Sigmoid colon (tissue), 7 donors: ENCODE measurements around the gene PPP2R5B. TPM values are rescaled to one million over a fixed set of nuclear protein-coding genes. Genes with fewer than 3 reads are reported as not detected.

Source experiments
- DNase-seq: peaks from one replicate; pipeline ENCODE4 v3.0.0-alpha.2; 2019
- H3K27ac ChIP-seq, 4 donors: fragments of 200-600 bp; sonication (generic); one replicate each; pipeline ENCODE4 v1.5.1; 2016 to 2019; ENCODE audit warnings: mild to moderate bottlenecking in 1 of 4
- H3K27me3 ChIP-seq, 3 donors: fragments of 200-600 bp; sonication (generic); one replicate each; pipeline ENCODE4 v1.5.1; 2019; ENCODE audit warnings: mild to moderate bottlenecking in 1 of 3
- H3K36me3 ChIP-seq, 4 donors: fragments of 200-600 bp; sonication (generic); one replicate each; pipeline ENCODE4 v1.5.1; 2016 to 2019
- H3K4me1 ChIP-seq, 4 donors: fragments of 200-600 bp; sonication (generic); one replicate each; pipeline ENCODE4 v1.5.1; 2017 to 2019
- H3K4me3 ChIP-seq, 4 donors: fragments of 200-600 bp; sonication (generic); one replicate each; pipeline ENCODE4 v1.5.1; 2017 to 2019; ENCODE audit warnings: mild to moderate bottlenecking in 2 of 4, moderate library complexity in 1 of 4
- H3K9me3 ChIP-seq, 4 donors: fragments of 200-600 bp in 3 of 4; sonication (generic) in 3 of 4; one replicate each; pipeline versions ENCODE4 v1.5.1 to v1.6.1; 2013 to 2019
- EP300 ChIP-seq, 4 donors: sonication (generic); formaldehyde crosslinking; IDR thresholded peaks; one replicate each; pipeline ENCODE4 v1.6.1; 2017; ENCODE audit warnings: antibody characterized with exemption in 4 of 4
- POLR2A ChIP-seq, 2 donors: fragments of 450-650 bp; IDR thresholded peaks; one replicate each; pipeline ENCODE4 v1.6.1; 2016; ENCODE audit warnings: antibody characterized with exemption in 2 of 2, mild to moderate bottlenecking in 2 of 2, moderate library complexity in 2 of 2
- POLR2AphosphoS5 ChIP-seq, 4 donors: sonication (generic); formaldehyde crosslinking; IDR thresholded peaks; one replicate each; pipeline ENCODE4 v1.6.1; 2017; ENCODE audit warnings: antibody characterized with exemption in 4 of 4
- WGBS, 2 donors: extraction: QIAGEN DNeasy Blood & Tissue Kit; methylation state at CpG; one replicate each; pipeline ENCODE4 v1.1.7; 2013; 5-methylcytosine and 5-hydroxymethylcytosine counted together
- intact Hi-C: fragments of 100-400 bp; cut with DNase I; formaldehyde crosslinking; loops from one replicate; pipeline ENCODE4 v1.15.1; 2023
- polyA plus RNA-seq, 3 donors: library from polyadenylated mRNA; stranded (reverse); fragments of 200-250 nt; gene quantifications; one replicate each; pipeline ENCODE4 v1.2.3, GENCODE V29; 2013
- total RNA-seq, 4 donors: library from RNA; depleted of rRNA; stranded (reverse); fragments of >200 nt; gene quantifications; one replicate each; pipeline ENCODE4 v1.1.0, GENCODE V29; 2016
- TF ChIP-seq, protein P1 (sequence below), 4 experiments: fragments of 450-650 bp in 3 of 4; fragments of 200-600 bp in 1 of 4; IDR thresholded peaks; one replicate each; pipeline ENCODE4 v1.5.1; 2016 to 2019; ENCODE audit warnings: antibody characterized with exemption in 4 of 4, mild to moderate bottlenecking in 3 of 4, moderate library complexity in 2 of 4
- donor health status: healthy with polysubstance abuse.
- donor health status: Bipolar disorder and iron deficiency.
- donor health status: healthy.

The PPP2R5B gene
- total and polyA plus RNA-seq, 7 donors = 15.6 to 27.3 (median 19.3) TPM

- Histone ChIP-seq H3K9me3 (no peaks in the 10 kb centered on the region), H3K27ac (no peak overlapping the region), H3K4me3 (no peak overlapping the region), H3K4me1 (peaks cover 0 to 5% (median 2%) of the 10 kb centered on the region in 4 donors), H3K27me3 (no peaks in the 10 kb centered on the region), H3K36me3 (peaks cover 0 to 44% (median 16%) of the 10 kb centered on the region in 4 donors)
- 74 to 86% methylated on average over 39 of the region's 39 CpGs for WGBS, 2 donors
- DNase-seq = no peak
- intact Hi-C loops = loop anchor here (1.0 kb wide), 1 partner anchor 48 kb away; no protein-coding TSS in a partner anchor
- TF ChIP-seq, protein P1, sequence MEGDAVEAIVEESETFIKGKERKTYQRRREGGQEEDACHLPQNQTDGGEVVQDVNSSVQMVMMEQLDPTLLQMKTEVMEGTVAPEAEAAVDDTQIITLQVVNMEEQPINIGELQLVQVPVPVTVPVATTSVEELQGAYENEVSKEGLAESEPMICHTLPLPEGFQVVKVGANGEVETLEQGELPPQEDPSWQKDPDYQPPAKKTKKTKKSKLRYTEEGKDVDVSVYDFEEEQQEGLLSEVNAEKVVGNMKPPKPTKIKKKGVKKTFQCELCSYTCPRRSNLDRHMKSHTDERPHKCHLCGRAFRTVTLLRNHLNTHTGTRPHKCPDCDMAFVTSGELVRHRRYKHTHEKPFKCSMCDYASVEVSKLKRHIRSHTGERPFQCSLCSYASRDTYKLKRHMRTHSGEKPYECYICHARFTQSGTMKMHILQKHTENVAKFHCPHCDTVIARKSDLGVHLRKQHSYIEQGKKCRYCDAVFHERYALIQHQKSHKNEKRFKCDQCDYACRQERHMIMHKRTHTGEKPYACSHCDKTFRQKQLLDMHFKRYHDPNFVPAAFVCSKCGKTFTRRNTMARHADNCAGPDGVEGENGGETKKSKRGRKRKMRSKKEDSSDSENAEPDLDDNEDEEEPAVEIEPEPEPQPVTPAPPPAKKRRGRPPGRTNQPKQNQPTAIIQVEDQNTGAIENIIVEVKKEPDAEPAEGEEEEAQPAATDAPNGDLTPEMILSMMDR (IDR thresholded peaks at IDR 0.05) = no peak
- TF ChIP-seq POLR2AphosphoS5 (IDR thresholded peaks at IDR 0.05) (no peak), EP300 (IDR thresholded peaks at IDR 0.05) (no peak), POLR2A (IDR thresholded peaks at IDR 0.05) (no peak)
These were observed 29.6 kb upstream of the PPP2R5B start for GRCh38 chr11:64894812-64895452.

DNA sequence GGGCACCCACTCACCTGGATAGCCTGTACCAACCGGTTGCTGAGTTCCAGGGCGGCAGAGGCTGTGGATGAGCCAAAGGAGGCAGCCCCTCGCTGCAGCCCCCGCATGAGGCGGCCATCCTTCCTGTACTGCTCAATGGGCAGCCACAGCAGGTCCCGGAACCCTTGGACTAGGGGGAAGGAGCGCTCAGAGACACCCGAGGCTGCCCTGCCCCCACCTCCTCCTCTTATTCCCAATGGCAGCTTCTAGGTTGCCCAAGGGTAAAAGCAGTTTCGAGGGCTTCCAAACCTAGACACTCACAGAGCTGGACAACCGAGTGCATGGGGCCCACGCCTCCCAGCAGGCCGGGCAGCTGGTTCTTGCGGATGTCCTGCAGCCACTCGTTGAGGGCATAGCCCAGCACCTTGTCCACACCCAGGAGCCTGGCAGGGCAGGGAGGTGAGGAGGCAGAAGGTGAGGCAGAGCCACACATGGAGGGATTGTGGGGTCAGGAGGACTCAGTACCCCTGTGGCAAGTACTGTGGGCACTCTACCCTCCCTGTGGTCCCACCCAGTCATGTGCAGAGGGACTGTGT is 28.0 kb upstream of the PPP2R5B start:
- Histone ChIP-seq H3K27ac (no peak overlapping the region), H3K27me3 (no peaks in the 10 kb centered on the region), H3K9me3 (no peaks in the 10 kb centered on the region), H3K36me3 (peaks cover 0 to 60% (median 16%) of the 10 kb centered on the region in 4 donors), H3K4me1 (peaks cover 0 to 5% (median 2%) of the 10 kb centered on the region in 4 donors), H3K4me3 (no peak overlapping the region)
- DNase-seq = no peak
- intact Hi-C loops = no loop called here
- TF ChIP-seq EP300 (IDR thresholded peaks at IDR 0.05) = no peak
- TF ChIP-seq, protein P1 (IDR thresholded peaks at IDR 0.05) = no peak
- TF ChIP-seq POLR2AphosphoS5 (IDR thresholded peaks at IDR 0.05) = no peak
- no peak for TF ChIP-seq POLR2A (IDR thresholded peaks at IDR 0.05)
- WGBS, 2 donors = 87 to 91% methylated on average over 14 of the region's 14 CpGs

DNA sequence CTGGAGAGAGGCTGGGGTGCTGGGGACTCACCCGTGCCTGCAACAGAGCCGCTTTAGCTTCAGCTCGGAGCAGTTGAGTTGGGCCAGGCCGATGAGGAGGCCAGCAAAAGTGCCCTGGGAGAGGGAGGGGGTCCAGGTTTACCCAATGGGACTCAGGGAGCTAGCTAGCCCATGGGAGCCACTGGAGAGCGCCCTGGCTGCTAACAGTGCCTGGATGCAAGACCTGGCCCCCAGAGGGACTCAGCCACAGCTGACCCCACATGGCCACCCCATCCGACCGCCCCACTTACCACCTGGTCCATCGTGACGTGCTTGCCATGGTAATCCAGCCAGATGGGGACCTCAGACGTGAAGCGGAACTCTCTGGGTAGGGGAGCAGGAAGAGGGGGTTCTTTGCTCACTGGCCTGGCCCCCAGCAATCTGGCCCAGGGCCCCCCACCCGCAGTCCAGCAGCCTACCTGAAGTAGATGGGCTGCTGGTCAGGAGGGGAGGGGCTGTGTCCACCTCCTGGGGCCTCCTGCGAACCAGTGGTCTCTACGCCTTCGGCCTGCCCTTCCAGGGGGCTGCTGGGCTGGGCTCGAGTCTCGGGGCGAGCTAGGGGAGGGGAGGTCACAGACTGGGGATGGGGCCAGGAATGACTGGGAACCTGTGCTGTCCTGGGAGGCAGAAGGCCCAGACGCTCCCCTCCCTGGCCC is 27.0 kb upstream of the PPP2R5B start:
- TF ChIP-seq EP300 (IDR thresholded peaks at IDR 0.05) (no peak), POLR2A (IDR thresholded peaks at IDR 0.05) (no peak), POLR2AphosphoS5 (IDR thresholded peaks at IDR 0.05) (no peak)
- TF ChIP-seq, protein P1 (IDR thresholded peaks at IDR 0.05) = no peak
- Histone ChIP-seq H3K27me3 (no peaks in the 10 kb centered on the region), H3K27ac (no peak overlapping the region), H3K4me3 (no peak overlapping the region), H3K36me3 (peaks cover 0 to 70% (median 26%) of the 10 kb centered on the region in 4 donors), H3K9me3 (no peaks in the 10 kb centered on the region), H3K4me1 (peaks cover 0 to 5% (median 2%) of the 10 kb centered on the region in 4 donors)
- 94 to 96% methylated on average over 19 of the region's 19 CpGs for WGBS, 2 donors
- intact Hi-C loops = no loop called here
- DNase-seq = no peak

- H3K27me3 ChIP-seq = no peaks in the 10 kb centered on the region
- H3K36me3 ChIP-seq = peaks cover 0 to 76% (median 31%) of the 10 kb centered on the region in 4 donors
- no peak overlapping the region for H3K4me3 ChIP-seq
- intact Hi-C loops = no loop called here
- 96 to 97% methylated on average over 9 of the region's 9 CpGs for WGBS, 2 donors
- no peaks in the 10 kb centered on the region for H3K9me3 ChIP-seq
- H3K27ac ChIP-seq = no peak overlapping the region
- TF ChIP-seq, protein P1 (IDR thresholded peaks at IDR 0.05) = no peak
- TF ChIP-seq EP300 (IDR thresholded peaks at IDR 0.05) = no peak
- no peak for TF ChIP-seq POLR2A (IDR thresholded peaks at IDR 0.05)
- no peak for TF ChIP-seq POLR2AphosphoS5 (IDR thresholded peaks at IDR 0.05)
- H3K4me1 ChIP-seq = peaks cover 0 to 5% (median 2%) of the 10 kb centered on the region in 4 donors
- no peak for DNase-seq
These were observed 26.4 kb upstream of the PPP2R5B start for GRCh38 chr11:64898076-64898445.
